ENCODE measurements around the gene MAPRE3.

The MAPRE3 gene

GRCh38 chr2:27025281-27025800 is 54.9 kb downstream of the MAPRE3 start:
- no peak for TF ChIP-seq CTCF (IDR thresholded peaks at IDR 0.05)
- Mint-ChIP-seq H3K4me3 (no peak overlapping the region), H3K27me3 (ENCODE audit: low read depth, poor library complexity) (peaks cover 3% of the 10 kb centered on the region), H3K9me3 (no peaks in the 10 kb centered on the region), H3K27ac (peak overlapping the region; percentile 71), H3K4me1 (peaks cover 34% of the 10 kb centered on the region), H3K36me3 (ENCODE audit: low read depth) (peaks cover 27% of the 10 kb centered on the region)
- DNase-seq, result no peak

- Mint-ChIP-seq H3K36me3 (ENCODE audit: low read depth) (peaks cover 30% of the 10 kb centered on the region), H3K4me1 (peaks cover 29% of the 10 kb centered on the region), H3K27me3 (ENCODE audit: low read depth, poor library complexity) (peaks cover 3% of the 10 kb centered on the region), H3K9me3 (no peaks in the 10 kb centered on the region), H3K4me3 (no peak overlapping the region), H3K27ac (peak overlapping the region; percentile 61)
- DNase-seq, result no peak
- TF ChIP-seq CTCF (IDR thresholded peaks at IDR 0.05), result no peak
Observed at GRCh38 chr2:27025861-27026851, 55.7 kb downstream of the MAPRE3 start.

- TF ChIP-seq CTCF (IDR thresholded peaks at IDR 0.05), result no peak
- Mint-ChIP-seq H3K4me1 (peaks cover 23% of the 10 kb centered on the region), H3K9me3 (no peaks in the 10 kb centered on the region), H3K36me3 (ENCODE audit: low read depth) (peaks cover 30% of the 10 kb centered on the region), H3K27ac (no peak overlapping the region), H3K4me3 (no peak overlapping the region), H3K27me3 (ENCODE audit: low read depth, poor library complexity) (peaks cover 3% of the 10 kb centered on the region)
- no peak for DNase-seq
Observed at GRCh38 chr2:27027211-27027651, 56.8 kb downstream of the MAPRE3 start.

- peaks cover 3% of the 10 kb centered on the region for H3K27me3 Mint-ChIP-seq (ENCODE audit: low read depth, poor library complexity)
- DNase-seq, result no peak
- TF ChIP-seq CTCF (IDR thresholded peaks at IDR 0.05), result no peak
- H3K4me1 Mint-ChIP-seq, result peaks cover 35% of the 10 kb centered on the region
- H3K9me3 Mint-ChIP-seq, result no peaks in the 10 kb centered on the region
- H3K36me3 Mint-ChIP-seq (ENCODE audit: low read depth), result peaks cover 25% of the 10 kb centered on the region
- no peak overlapping the region for H3K4me3 Mint-ChIP-seq
- no peak overlapping the region for H3K27ac Mint-ChIP-seq
Observed at GRCh38 chr2:27029051-27029450, 58.6 kb downstream of the MAPRE3 start.

GRCh38 chr2:27032495-27033252 is 62.2 kb downstream of the MAPRE3 start, which contains the start of gene TMEM214:
TMEM214 (plus strand) TSS chr2:27032965; CDS start chr2:27033016, 51 bp downstream.
- H3K36me3 Mint-ChIP-seq (ENCODE audit: low read depth), result peaks cover 43% of the 10 kb centered on the region
- TF ChIP-seq CTCF (IDR thresholded peaks at IDR 0.05), result peak; percentile 17
- DNase-seq, result peak; percentile 90
- no peaks in the 10 kb centered on the region for H3K9me3 Mint-ChIP-seq
- H3K4me3 Mint-ChIP-seq, result peak within 1 kb of the TSS; percentile 94
- H3K27ac Mint-ChIP-seq, result peak within 1 kb of the TSS; percentile 71
- H3K27me3 Mint-ChIP-seq (ENCODE audit: low read depth, poor library complexity), result peaks cover 3% of the 10 kb centered on the region
- H3K4me1 Mint-ChIP-seq, result peaks cover 30% of the 10 kb centered on the region

Measured in nephron progenitor cell (in vitro differentiated cells).